OCI-LY7 (cell line): ENCODE data around the gene CDK5. TPM values are rescaled to one million over a fixed set of nuclear protein-coding genes. Genes with fewer than 3 reads are reported as not detected.

ENCODE experiments used
- BruUV-seq: library from RNA; stranded (reverse); fragments of 400-500 nt; replicated peaks from 2 replicates; lab custom pipeline; 2021; lab: Mats Ljungman, UMichigan
- CTCF ChIA-PET: fragments of 300-600 bp; sonication (Branson Sonifier 250); formaldehyde crosslinking; loops from one replicate; lab custom pipeline; 2022; ENCODE audit warnings: antibody characterized with exemption; ENCODE audit not compliant: unreplicated experiment; lab: Charles Lee
- POLR2A ChIA-PET: fragments of 300-600 bp; sonication (Branson Sonifier 250); formaldehyde crosslinking; loops from one replicate; lab custom pipeline; 2022; ENCODE audit warnings: antibody characterized with exemption; lab: Charles Lee
- DNase-seq: peaks from one replicate; pipeline ENCODE4 v3.0.0-alpha.2; 2015; ENCODE audit warnings: low spot score
- H2AFZ ChIP-seq: fragments of 200-600 bp; sonication (generic), shearing (Covaris generic); 2 replicates; pipeline ENCODE4 v1.6.1; 2014; ENCODE audit warnings: mild to moderate bottlenecking, antibody characterized with exemption, low read length, moderate library complexity
- H3K27ac ChIP-seq: fragments of 200-600 bp; sonication (generic); 2 replicates; pipeline ENCODE4 v1.5.1; 2014; ENCODE audit warnings: mixed run types, low read depth, mild to moderate bottlenecking, moderate library complexity, low read length, inconsistent platforms; ENCODE audit not compliant: poor library complexity, severe bottlenecking
- H3K36me3 ChIP-seq: fragments of 200-600 bp; sonication (generic); 2 replicates; pipeline ENCODE4 v1.6.1; 2014; ENCODE audit warnings: mild to moderate bottlenecking, antibody characterized with exemption, low read length, moderate library complexity, mixed read lengths; ENCODE audit not compliant: insufficient read depth
- H3K4me1 ChIP-seq: fragments of 200-600 bp; sonication (generic); 2 replicates; pipeline ENCODE4 v1.5.1; 2014; ENCODE audit warnings: mild to moderate bottlenecking, low read length; ENCODE audit not compliant: insufficient read depth, poor library complexity, severe bottlenecking
- H3K4me2 ChIP-seq: fragments of 200-600 bp; sonication (generic); 2 replicates; pipeline ENCODE4 v1.6.1; 2014; ENCODE audit warnings: mild to moderate bottlenecking, low read length
- H3K4me3 ChIP-seq: fragments of 200-600 bp; sonication (generic); 2 replicates; pipeline ENCODE4 v1.5.1; 2014; ENCODE audit warnings: mild to moderate bottlenecking, low read depth, low read length; ENCODE audit not compliant: poor library complexity, severe bottlenecking
- H3K79me2 ChIP-seq: fragments of 200-600 bp; sonication (generic); 2 replicates; pipeline ENCODE4 v1.6.1; 2016; ENCODE audit warnings: low read depth, mild to moderate bottlenecking, low read length, moderate library complexity, mixed read lengths; ENCODE audit not compliant: insufficient read depth
- H3K9me2 ChIP-seq: fragments of 200-600 bp; sonication (generic); 2 replicates; pipeline ENCODE4 v1.6.1; 2016; ENCODE audit warnings: mild to moderate bottlenecking, low read length, mixed read lengths; ENCODE audit not compliant: insufficient read depth
- H3K9me3 ChIP-seq: fragments of 200-600 bp; sonication (generic); 2 replicates; pipeline ENCODE4 v1.6.1; 2014; ENCODE audit warnings: mild to moderate bottlenecking, mixed run types, low read length, mixed read lengths
- H4K20me1 ChIP-seq: fragments of 200-600 bp; sonication (generic); 2 replicates; pipeline ENCODE4 v1.6.1; 2014; ENCODE audit warnings: mild to moderate bottlenecking, antibody characterized with exemption, low read length, moderate library complexity, mixed read lengths; ENCODE audit not compliant: insufficient read depth
- CTCF ChIP-seq: fragments of 200-600 bp; sonication (generic); conservative IDR thresholded peaks from 2 replicates; pipeline ENCODE4 v1.5.1; 2014; ENCODE audit warnings: mild to moderate bottlenecking, antibody characterized with exemption, low read length, moderate library complexity, mixed read lengths
- EZH2phosphoT487 ChIP-seq: fragments of 200-600 bp; sonication (generic); IDR thresholded peaks from 2 replicates; pipeline ENCODE4 v1.6.1; 2018; ENCODE audit warnings: low read depth, borderline replicate concordance, mild to moderate bottlenecking, mixed run types, antibody characterized with exemption, low read length, moderate library complexity, mixed read lengths
- intact Hi-C: fragments of 100-400 bp; cut with micrococcal nuclease; formaldehyde crosslinking; loops from one replicate; pipeline ENCODE4 v1.10.0; 2022; ENCODE audit not compliant: unreplicated experiment
- total RNA-seq, 2 experiments: library from RNA; depleted of rRNA in 1 of 2; stranded (reverse); fragments of >200 nt in 1 of 2; shearing (Covaris generic) in 1 of 2; gene quantifications; 2 replicates each; pipeline ENCODE4 v1.2.3, GENCODE V29; 2014 to 2022

Gene CDK5
- total RNA-seq, 2 experiments from 2014 or later: 23.7 to 30.9 TPM

- ChIA-PET POLR2A (no interaction called here), CTCF (interaction anchor here (1.0 kb wide), 1 partner anchor 10 kb away, joined by 7 read pairs; no protein-coding TSS in a partner anchor)
- Histone ChIP-seq H3K36me3 (no peaks in the 10 kb centered on the region), H4K20me1 (no peaks in the 10 kb centered on the region), H3K4me2 (no peak overlapping the region), H3K9me3 (no peaks in the 10 kb centered on the region), H3K79me2 (no peaks in the 10 kb centered on the region), H3K4me1 (peaks cover 10% of the 10 kb centered on the region), H3K27ac (no peak overlapping the region), H3K4me3 (no peak overlapping the region), H3K9me2 (no peaks in the 10 kb centered on the region), H2AFZ (no peak overlapping the region)
- intact Hi-C loops: loop anchor here (5.0 kb wide), 1 partner anchor 96 kb away; no protein-coding TSS in a partner anchor
- TF ChIP-seq EZH2phosphoT487 (no peak), CTCF (no peak)
- DNase-seq: no peak
- no TSS peak for BruUV-seq
These were observed 41.7 kb downstream of the CDK5 start for GRCh38 chr7:151015967-151016366.

- H3K79me2 ChIP-seq: no peaks in the 10 kb centered on the region
- TF ChIP-seq EZH2phosphoT487 (no peak), CTCF (no peak)
- no peaks in the 10 kb centered on the region for H3K36me3 ChIP-seq
- no peak overlapping the region for H3K27ac ChIP-seq
- no peaks in the 10 kb centered on the region for H4K20me1 ChIP-seq
- POLR2A ChIA-PET: no interaction called here
- CTCF ChIA-PET: no interaction called here
- H2AFZ ChIP-seq: no peak overlapping the region
- no TSS peak for BruUV-seq
- peak; percentile 35 for DNase-seq
- H3K9me3 ChIP-seq: no peaks in the 10 kb centered on the region
- no peak overlapping the region for H3K4me2 ChIP-seq
- intact Hi-C loops: loop anchor here (5.0 kb wide), 1 partner anchor 97 kb away; no protein-coding TSS in a partner anchor
- peaks cover 10% of the 10 kb centered on the region for H3K4me1 ChIP-seq
- H3K9me2 ChIP-seq: no peaks in the 10 kb centered on the region
- no peak overlapping the region for H3K4me3 ChIP-seq
These were observed 42.7 kb downstream of the CDK5 start for GRCh38 chr7:151014950-151015349.

- DNase-seq: no peak
- intact Hi-C loops: no loop called here
- CTCF ChIA-PET: no interaction called here
- Histone ChIP-seq H3K36me3 (no peaks in the 10 kb centered on the region), H3K4me3 (no peak overlapping the region), H3K4me1 (peaks cover 10% of the 10 kb centered on the region), H3K9me2 (no peaks in the 10 kb centered on the region), H3K27ac (no peak overlapping the region), H3K79me2 (no peaks in the 10 kb centered on the region), H3K9me3 (no peaks in the 10 kb centered on the region), H3K4me2 (no peak overlapping the region), H4K20me1 (no peaks in the 10 kb centered on the region), H2AFZ (no peak overlapping the region)
- BruUV-seq: no TSS peak
- no peak for TF ChIP-seq EZH2phosphoT487
- TF ChIP-seq CTCF: no peak
- POLR2A ChIA-PET: interaction anchor here (0.5 to 0.6 kb wide), 2 partner anchors 17 to 311 kb away, joined by 3 to 4 read pairs; no protein-coding TSS in a partner anchor
These were observed 43.8 kb downstream of the CDK5 start for GRCh38 chr7:151013733-151014497.
